A549 (cell line): Measurements from ENCODE around the gene NIPAL3.

ENCODE experiments used
- CEBPB ChIP-seq, 2 experiments: fragments of >200 bp in 1 of 2; sonication (Bioruptor Twin) in 1 of 2; formaldehyde crosslinking in 1 of 2; IDR thresholded peaks; 2 replicates each; pipeline ENCODE4 v1.6.1; 2012 to 2016
- CTCF ChIP-seq: fragments of >200 bp; sonication (Bioruptor Twin); formaldehyde crosslinking; IDR thresholded peaks from 3 replicates; pipeline ENCODE4 v1.5.1; 2016
- EHF ChIP-seq: fragments of 250-450 bp; sonication (Bioruptor Pico); IDR thresholded peaks from 2 replicates; pipeline ENCODE4 v1.5.0; 2020; ENCODE audit warnings: mild to moderate bottlenecking
- EP300 ChIP-seq, 2 experiments: fragments of >200 bp; sonication (Bioruptor Twin); formaldehyde crosslinking; IDR thresholded peaks; 2 replicates in 1 of 2; 3 replicates in 1 of 2; pipeline ENCODE4 v1.6.1; 2016 to 2017
- ESRRA ChIP-seq: fragments of 150-350 bp; IDR thresholded peaks from 2 replicates; pipeline ENCODE4 v1.6.1; 2014; ENCODE audit warnings: mild to moderate bottlenecking, low read length, borderline replicate concordance
- FOSL2 ChIP-seq, 2 experiments: fragments of 450-650 bp in 1 of 2; fragments of >200 bp in 1 of 2; sonication (Bioruptor Twin) in 1 of 2; formaldehyde crosslinking; IDR thresholded peaks; 2 replicates each; pipeline versions ENCODE4 v1.5.0 to v1.6.1; 2016 to 2020; ENCODE audit warnings: mild to moderate bottlenecking in 1 of 2, moderate library complexity in 1 of 2
- TF ChIP-seq, protein P1 (sequence below): IDR thresholded peaks from 2 replicates; pipeline ENCODE4 v1.6.1; 2012
- TF ChIP-seq, protein P2 (sequence below): fragments of 200-600 bp; sonication (generic); IDR thresholded peaks from 2 replicates; pipeline ENCODE4 v1.6.1; 2016; ENCODE audit warnings: antibody characterized with exemption, mild to moderate bottlenecking, moderate library complexity

DNA sequence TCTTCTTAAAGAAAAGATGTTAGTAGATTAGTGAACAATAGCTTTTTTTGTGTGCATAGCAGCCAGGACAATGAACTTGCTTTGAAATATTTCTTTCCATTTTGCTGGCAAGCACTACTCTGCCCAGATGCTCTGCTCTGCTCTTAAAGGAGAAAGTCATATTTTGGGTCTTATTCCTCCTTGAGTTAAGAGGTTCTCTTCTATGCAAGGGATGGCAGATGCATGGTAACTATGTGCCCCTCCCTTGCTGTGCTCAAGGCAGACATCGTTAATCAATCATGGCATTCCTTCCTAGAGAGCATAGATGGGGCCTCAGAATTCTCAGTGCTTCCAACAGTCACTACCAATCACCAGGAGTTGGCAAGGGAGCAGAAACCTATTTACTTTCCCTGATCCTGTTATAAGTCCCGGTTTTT, 27.6 kb downstream of the NIPAL3 start:
- TF ChIP-seq, protein P1, sequence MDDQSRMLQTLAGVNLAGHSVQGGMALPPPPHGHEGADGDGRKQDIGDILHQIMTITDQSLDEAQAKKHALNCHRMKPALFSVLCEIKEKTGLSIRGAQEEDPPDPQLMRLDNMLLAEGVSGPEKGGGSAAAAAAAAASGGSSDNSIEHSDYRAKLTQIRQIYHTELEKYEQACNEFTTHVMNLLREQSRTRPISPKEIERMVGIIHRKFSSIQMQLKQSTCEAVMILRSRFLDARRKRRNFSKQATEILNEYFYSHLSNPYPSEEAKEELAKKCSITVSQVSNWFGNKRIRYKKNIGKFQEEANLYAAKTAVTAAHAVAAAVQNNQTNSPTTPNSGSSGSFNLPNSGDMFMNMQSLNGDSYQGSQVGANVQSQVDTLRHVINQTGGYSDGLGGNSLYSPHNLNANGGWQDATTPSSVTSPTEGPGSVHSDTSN = no peak
- no peak for TF ChIP-seq CTCF
- TF ChIP-seq ESRRA = no peak
- TF ChIP-seq CEBPB (IDR thresholded peaks at IDR 0.05) = no peak
- no peak for TF ChIP-seq EP300 (IDR thresholded peaks at IDR 0.05)
- no peak for TF ChIP-seq EHF (CRISPR knock-in tag)
- no peak for TF ChIP-seq FOSL2 (IDR thresholded peaks at IDR 0.05)
- TF ChIP-seq FOSL2 (CRISPR knock-in tag; IDR thresholded peaks at IDR 0.05) = no peak
- TF ChIP-seq, protein P2, sequence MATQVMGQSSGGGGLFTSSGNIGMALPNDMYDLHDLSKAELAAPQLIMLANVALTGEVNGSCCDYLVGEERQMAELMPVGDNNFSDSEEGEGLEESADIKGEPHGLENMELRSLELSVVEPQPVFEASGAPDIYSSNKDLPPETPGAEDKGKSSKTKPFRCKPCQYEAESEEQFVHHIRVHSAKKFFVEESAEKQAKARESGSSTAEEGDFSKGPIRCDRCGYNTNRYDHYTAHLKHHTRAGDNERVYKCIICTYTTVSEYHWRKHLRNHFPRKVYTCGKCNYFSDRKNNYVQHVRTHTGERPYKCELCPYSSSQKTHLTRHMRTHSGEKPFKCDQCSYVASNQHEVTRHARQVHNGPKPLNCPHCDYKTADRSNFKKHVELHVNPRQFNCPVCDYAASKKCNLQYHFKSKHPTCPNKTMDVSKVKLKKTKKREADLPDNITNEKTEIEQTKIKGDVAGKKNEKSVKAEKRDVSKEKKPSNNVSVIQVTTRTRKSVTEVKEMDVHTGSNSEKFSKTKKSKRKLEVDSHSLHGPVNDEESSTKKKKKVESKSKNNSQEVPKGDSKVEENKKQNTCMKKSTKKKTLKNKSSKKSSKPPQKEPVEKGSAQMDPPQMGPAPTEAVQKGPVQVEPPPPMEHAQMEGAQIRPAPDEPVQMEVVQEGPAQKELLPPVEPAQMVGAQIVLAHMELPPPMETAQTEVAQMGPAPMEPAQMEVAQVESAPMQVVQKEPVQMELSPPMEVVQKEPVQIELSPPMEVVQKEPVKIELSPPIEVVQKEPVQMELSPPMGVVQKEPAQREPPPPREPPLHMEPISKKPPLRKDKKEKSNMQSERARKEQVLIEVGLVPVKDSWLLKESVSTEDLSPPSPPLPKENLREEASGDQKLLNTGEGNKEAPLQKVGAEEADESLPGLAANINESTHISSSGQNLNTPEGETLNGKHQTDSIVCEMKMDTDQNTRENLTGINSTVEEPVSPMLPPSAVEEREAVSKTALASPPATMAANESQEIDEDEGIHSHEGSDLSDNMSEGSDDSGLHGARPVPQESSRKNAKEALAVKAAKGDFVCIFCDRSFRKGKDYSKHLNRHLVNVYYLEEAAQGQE = no peak
